Bronchial epithelial cell (primary cell): ENCODE results near the gene ZNF45. TPM values are rescaled to one million over a fixed set of nuclear protein-coding genes. Genes with fewer than 3 reads are reported as not detected.

Source experiments
- DNase-seq: peaks from one replicate; pipeline ENCODE4 v3.0.0-alpha.2; 2010; ENCODE audit warnings: low read depth
- FAIRE-seq: peaks from 2 replicates; lab custom pipeline; 2011; peaks lifted over from hg19 to GRCh38; lab: Jason Lieb, UNC
- H3K27me3 ChIP-seq: 2 replicates; pipeline ENCODE4 v1.5.1; 2011; ENCODE audit warnings: low read length; ENCODE audit not compliant: control insufficient read depth, insufficient read depth
- H3K36me3 ChIP-seq: 2 replicates; pipeline ENCODE4 v1.5.1; 2011; ENCODE audit warnings: low read length; ENCODE audit not compliant: control insufficient read depth, insufficient read depth
- H3K4me3 ChIP-seq: 2 replicates; pipeline ENCODE4 v1.5.1; 2011; ENCODE audit warnings: mild to moderate bottlenecking, low read depth, low read length, control low read depth
- total RNA-seq: library from RNA; depleted of rRNA; stranded (reverse); fragments of >200 nt; gene quantifications from 2 replicates; pipeline ENCODE4 v1.2.1, GENCODE V29; 2014
- TF ChIP-seq, protein P1 (sequence below): IDR thresholded peaks from 2 replicates; pipeline ENCODE4 v1.5.1; 2011; ENCODE audit warnings: mild to moderate bottlenecking, moderate library complexity, low read length, control low read depth, inconsistent platforms; ENCODE audit not compliant: insufficient read depth, severe bottlenecking

ZNF45 gene
- total RNA-seq, result 11.8 and 13.7 TPM in 2 replicates

DNA sequence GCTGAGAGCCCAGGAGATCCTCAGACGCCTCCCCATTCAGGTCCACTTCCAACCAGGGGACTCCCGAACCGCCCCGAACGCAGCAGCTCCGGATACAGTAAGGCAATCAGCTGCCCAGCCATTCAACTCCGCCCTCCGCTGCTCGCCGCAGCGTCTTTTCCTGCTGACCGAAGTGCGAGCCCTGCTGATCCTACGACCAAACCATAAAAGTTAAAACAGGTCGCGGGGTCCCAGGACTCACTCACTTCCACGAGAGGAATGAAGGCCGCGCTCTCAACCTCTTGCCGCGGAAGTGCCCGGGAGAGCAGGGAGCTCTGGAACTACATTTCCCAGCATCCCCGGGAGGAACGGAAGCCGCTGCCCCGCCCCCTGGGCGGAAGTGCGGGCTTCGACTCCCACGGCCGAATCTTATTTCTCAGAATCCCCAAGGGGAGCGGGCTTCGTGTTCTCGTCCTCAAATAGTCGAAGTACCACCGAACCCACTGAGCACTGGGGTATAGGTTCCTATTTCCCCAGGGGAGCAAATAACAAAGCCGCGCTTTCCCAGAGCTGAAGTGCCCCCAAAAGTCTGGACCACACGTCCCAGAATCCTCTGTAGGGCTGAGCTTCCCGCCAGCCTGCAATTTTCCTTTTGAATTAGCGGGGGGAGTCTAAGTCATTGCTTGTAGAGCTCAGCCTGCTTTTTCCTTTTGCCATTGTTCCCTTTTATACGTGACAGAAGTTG lies at the start of gene ZNF45:
Gene ZNF45 (minus strand): TSS at position 298 of the 724 bp plus-strand sequence. CDS start 13,097 bp downstream, outside the sequence.
- TF ChIP-seq, protein P1, sequence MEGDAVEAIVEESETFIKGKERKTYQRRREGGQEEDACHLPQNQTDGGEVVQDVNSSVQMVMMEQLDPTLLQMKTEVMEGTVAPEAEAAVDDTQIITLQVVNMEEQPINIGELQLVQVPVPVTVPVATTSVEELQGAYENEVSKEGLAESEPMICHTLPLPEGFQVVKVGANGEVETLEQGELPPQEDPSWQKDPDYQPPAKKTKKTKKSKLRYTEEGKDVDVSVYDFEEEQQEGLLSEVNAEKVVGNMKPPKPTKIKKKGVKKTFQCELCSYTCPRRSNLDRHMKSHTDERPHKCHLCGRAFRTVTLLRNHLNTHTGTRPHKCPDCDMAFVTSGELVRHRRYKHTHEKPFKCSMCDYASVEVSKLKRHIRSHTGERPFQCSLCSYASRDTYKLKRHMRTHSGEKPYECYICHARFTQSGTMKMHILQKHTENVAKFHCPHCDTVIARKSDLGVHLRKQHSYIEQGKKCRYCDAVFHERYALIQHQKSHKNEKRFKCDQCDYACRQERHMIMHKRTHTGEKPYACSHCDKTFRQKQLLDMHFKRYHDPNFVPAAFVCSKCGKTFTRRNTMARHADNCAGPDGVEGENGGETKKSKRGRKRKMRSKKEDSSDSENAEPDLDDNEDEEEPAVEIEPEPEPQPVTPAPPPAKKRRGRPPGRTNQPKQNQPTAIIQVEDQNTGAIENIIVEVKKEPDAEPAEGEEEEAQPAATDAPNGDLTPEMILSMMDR, result no peak
- FAIRE-seq (no peak), DNase-seq (peak; percentile 79)
- H3K27me3 ChIP-seq, result no peaks in the 10 kb centered on the region
- peaks cover 4% of the 10 kb centered on the region for H3K36me3 ChIP-seq
- H3K4me3 ChIP-seq, result peak within 1 kb of the TSS; percentile 50

DNA sequence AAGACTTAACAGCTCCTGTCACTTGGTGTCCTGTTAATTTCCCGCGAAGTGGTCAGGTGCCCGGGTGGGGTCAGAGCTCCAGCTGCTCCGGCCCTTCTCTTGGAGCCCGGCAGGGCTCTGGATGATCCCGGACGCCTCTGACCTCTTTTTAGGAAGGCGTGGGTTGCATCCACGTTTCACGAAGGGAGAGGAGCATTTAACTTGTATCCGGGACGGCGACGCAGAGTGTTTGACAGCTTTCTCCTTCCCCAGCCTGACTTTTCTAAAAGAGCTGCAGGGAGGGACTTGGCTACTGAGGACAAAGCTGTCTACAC lies 49.6 kb upstream of the ZNF45 start:
- no peak for FAIRE-seq

DNA sequence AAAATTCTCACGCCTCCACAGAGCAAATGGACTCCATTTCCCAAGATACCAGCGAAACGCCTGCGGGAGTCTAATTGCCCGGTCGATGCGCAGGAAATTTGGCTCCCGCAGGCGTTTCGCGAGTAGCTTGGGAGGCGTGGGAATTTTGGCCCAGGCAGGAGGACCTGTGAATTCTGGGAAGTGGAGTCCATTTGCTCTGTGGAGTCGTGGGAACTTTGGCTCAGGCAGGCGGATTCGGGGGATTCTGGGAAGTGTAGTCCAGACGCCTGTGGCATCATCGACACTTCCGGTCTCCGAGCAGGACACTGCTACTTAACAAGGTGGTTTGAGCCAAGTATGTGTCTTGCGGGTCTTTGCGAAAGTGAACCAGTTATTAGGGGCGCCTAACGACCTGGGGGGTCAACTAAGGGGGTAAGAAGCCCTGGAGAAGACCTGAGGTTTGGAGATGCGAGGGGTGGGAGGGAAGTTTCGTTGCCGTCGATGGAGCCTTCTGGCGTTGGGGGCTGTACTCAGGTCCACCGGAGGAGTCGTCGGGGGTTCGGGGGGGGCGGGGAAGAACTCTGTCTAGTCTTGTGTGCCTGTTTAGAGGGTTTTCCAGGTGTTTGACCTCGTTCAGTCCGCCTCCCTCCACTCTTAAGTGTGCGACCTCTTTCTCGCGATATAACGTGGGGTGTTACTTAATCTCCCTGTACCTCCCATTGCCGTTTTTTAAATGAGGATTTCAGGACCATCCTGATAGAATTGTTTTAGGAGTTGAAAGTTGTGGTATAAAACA lies 49.0 kb upstream of the ZNF45 start, which contains the start of gene ZNF155:
Gene ZNF155 (plus strand): TSS at position 277 of the 775 bp plus-strand sequence. CDS start 4,356 bp downstream, outside the sequence.
- DNase-seq, result peak; percentile 94
- H3K27me3 ChIP-seq, result no peaks in the 10 kb centered on the region
- H3K4me3 ChIP-seq, result peak within 1 kb of the TSS; percentile 88
- FAIRE-seq, result peak; percentile 95
- H3K36me3 ChIP-seq, result no peaks in the 10 kb centered on the region
- TF ChIP-seq, protein P1, result no peak

More for the DNA sequence above, 49.6 kb upstream of the ZNF45 start:
- no peak for DNase-seq
- Histone ChIP-seq H3K4me3 (peak overlapping the region; percentile 88), H3K27me3 (no peaks in the 10 kb centered on the region), H3K36me3 (peaks cover 2% of the 10 kb centered on the region)
- TF ChIP-seq, protein P1, result no peak

DNA sequence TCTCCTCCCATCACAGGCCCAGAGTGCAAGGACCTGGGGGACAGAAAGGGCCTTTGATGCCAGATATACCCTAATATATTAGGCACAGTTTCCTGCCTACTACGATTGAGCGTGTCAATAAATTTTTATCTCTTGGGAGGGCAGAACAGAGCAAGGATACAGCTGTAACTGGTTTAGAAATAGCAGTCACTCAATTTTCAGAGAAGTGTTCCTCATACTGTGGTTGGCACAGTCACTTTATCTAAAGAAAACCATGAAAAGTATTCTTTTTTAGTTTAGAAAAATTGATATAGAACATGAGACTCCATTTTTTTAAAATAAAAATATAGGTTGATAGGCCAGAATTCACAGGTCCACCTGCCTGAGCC lies 48.4 kb upstream of the ZNF45 start:
- Histone ChIP-seq H3K36me3 (no peaks in the 10 kb centered on the region), H3K27me3 (no peaks in the 10 kb centered on the region), H3K4me3 (peak overlapping the region; percentile 88)
- TF ChIP-seq, protein P1, result no peak
- FAIRE-seq, result no peak
- no peak for DNase-seq

DNA sequence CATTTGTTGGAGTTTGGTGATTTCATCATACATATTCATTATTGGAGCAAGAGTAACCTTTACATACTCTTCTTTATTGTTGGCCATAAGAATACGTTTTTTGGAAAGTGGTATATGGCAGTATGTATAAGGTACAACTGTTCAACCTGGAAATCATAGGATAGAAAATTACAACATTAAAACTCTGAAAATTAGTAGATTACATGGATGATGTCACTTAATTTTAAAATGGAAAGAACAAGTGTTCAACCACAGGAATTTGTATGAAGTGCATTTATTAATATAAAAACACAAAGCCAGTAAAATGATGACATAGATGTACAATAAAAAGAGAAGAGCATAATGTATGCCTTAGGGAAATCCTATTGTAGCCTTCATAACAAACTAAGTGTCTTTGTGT lies 41.6 kb upstream of the ZNF45 start:
- FAIRE-seq (no peak), DNase-seq (no peak)
- TF ChIP-seq, protein P1, result no peak
- no peak overlapping the region for H3K4me3 ChIP-seq
- H3K36me3 ChIP-seq, result no peaks in the 10 kb centered on the region
- no peaks in the 10 kb centered on the region for H3K27me3 ChIP-seq
